Omental fat pad (tissue), 4 donors: ENCODE measurements around the gene PRDM16. TPM values are rescaled to one million over a fixed set of nuclear protein-coding genes. Genes with fewer than 3 reads are reported as not detected.

Experiments used
- ATAC-seq: fragments of 150-250 bp; one replicate; pipeline ENCODE4 v1.9.1; 2016; ENCODE audit warnings: mild to moderate bottlenecking, moderate library complexity; ENCODE audit not compliant: low FRiP score
- DNase-seq: peaks from one replicate; pipeline ENCODE4 v3.0.0-alpha.2; 2019; ENCODE audit warnings: low spot score
- total RNA-seq, 4 donors: library from RNA; depleted of rRNA; stranded (reverse); fragments of >200 nt; gene quantifications; one replicate each; pipeline ENCODE4 v1.1.0, GENCODE V29; 2016
- TF ChIP-seq, protein P1 (sequence below), 3 donors: fragments of 450-650 bp; IDR thresholded peaks; one replicate each; pipeline ENCODE4 v1.5.1; 2016 to 2017; ENCODE audit warnings: antibody characterized with exemption in 3 of 3, mild to moderate bottlenecking in 3 of 3, moderate library complexity in 2 of 3

Gene PRDM16
- total RNA-seq, 4 donors from 2014 or later, result 0.19 to 3.8 (median 1.8) TPM

DNA sequence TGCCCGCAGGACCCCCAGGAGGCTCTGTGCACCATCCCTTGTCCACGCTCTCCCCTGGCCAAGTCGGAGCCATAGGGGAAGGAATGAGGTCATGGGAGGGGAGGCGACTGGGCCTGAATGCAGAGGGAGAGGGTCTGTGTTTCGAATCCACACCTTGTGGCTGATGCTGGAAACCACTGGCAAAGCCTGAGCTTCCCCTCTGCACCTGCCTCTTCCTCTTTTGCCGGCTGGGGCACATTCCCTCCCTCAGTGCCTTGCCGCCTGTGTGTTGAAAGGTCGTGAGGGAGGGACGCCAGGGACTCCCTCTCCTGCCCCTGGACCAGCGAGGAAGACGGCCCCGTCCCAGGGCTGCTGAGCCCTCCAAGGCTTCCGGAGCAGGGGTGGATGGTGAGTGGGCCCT lies 27.3 kb downstream of the PRDM16 start:
- DNase-seq (no peak), ATAC-seq (no peak)
- TF ChIP-seq, protein P1, sequence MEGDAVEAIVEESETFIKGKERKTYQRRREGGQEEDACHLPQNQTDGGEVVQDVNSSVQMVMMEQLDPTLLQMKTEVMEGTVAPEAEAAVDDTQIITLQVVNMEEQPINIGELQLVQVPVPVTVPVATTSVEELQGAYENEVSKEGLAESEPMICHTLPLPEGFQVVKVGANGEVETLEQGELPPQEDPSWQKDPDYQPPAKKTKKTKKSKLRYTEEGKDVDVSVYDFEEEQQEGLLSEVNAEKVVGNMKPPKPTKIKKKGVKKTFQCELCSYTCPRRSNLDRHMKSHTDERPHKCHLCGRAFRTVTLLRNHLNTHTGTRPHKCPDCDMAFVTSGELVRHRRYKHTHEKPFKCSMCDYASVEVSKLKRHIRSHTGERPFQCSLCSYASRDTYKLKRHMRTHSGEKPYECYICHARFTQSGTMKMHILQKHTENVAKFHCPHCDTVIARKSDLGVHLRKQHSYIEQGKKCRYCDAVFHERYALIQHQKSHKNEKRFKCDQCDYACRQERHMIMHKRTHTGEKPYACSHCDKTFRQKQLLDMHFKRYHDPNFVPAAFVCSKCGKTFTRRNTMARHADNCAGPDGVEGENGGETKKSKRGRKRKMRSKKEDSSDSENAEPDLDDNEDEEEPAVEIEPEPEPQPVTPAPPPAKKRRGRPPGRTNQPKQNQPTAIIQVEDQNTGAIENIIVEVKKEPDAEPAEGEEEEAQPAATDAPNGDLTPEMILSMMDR (IDR thresholded peaks at IDR 0.05), result no peak

DNA sequence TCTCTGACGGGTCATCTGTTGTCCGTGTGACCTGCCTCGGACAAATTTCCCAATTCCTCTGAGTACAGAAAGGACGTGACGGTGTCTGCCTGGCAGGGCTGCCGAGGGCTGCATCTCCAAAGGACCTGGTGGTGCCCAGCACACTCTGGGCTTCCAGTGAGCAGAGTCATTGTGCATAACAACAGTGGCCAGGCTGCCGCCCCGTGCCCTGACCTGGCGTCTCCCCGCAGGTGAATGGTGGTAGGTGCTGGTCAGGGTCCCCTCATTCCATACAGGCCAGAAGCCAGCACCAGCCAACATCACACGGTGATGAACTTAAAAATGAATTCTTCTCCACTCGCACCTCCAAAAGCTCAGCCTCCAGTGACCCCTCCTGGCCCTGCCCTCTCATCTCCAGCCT lies 28.2 kb downstream of the PRDM16 start:
- ATAC-seq (no peak), DNase-seq (no peak)
- TF ChIP-seq, protein P1 (IDR thresholded peaks at IDR 0.05), result no peak

DNA sequence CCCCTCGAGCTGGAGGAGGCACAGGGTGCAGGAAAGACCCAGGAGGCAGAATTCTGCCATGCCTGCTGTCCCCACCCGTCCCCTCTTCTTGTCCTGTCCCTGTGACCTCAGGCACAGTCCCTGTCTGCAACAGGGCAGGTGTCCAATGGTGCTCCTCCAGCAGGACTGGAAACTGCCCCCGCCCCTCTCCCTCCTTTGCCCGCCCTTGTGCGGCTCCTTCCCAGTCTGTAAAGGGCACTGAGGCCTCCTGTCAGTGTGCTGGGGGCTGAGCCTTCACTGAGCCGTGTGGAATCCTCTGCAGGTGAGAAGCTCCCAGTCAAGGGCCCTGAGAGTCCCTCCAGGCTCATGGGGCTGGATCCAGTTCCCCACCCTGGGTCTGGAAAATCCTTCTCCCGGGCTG lies 28.9 kb downstream of the PRDM16 start:
- DNase-seq (no peak), ATAC-seq (no peak)
- TF ChIP-seq, protein P1 (IDR thresholded peaks at IDR 0.05), result no peak

DNA sequence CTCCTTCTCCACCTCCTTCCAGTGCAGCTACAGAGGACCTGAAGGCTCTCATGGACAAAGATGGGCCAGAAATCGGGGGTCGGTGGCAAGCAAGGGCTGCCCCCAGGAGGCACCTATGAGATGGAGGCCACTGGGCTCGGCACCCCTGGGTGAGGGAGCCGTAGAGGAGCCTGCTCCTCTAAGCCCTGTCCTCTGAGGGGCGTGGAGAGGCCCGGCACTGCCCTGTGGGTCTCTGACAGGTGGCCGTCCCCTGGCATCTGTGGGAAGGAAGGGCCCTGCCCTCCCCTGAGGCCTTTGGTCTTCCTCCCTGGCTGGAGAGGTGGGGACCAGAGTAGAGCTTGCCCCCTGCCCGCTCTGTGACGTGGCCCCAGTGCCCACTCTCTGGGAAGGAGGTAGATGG lies 30.9 kb downstream of the PRDM16 start:
- TF ChIP-seq, protein P1 (IDR thresholded peaks at IDR 0.05), result no peak
- ATAC-seq (no peak), DNase-seq (no peak)

DNA sequence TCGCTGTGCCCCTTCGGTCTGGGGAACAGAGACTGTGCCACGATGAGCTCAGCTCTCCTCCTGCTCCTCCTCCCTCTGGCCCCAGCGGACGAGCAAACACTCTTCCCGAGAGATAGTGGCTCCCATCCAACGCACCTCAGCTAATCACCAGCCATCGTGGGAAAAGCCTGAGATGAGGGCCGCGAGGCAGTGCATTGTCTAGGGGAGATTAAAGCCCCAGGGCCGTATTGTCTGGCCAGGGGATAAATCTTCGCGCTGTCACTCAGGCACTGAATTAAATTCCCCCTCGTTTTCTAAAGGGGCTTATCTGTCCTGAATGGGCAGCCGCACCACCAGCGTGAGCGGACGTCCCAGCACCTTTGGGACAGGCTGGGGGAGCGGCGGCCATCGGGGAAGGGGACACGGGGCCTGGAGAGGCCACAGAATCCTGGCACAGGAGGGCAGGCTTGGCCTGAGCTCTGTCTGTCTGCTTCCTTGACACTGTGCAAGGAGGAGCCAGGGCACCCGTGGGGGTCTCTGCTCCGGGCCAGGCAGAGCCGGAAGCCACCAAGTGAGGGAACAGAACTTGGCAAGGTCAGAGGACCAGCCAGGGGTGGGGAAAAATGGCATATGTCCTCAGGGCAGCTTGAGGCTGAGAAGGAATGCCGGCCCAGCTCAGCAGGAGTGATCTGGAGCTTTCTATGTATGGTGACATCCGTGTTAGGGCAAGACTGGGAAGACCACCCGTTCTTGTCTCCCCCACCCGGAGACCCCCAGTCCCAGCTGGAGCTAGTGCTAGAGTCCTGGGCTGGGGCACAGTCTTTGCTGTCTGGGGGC lies 32.3 kb downstream of the PRDM16 start:
- ATAC-seq, result no peak
- TF ChIP-seq, protein P1 (IDR thresholded peaks at IDR 0.05), result no peak
- DNase-seq, result no peak

DNA sequence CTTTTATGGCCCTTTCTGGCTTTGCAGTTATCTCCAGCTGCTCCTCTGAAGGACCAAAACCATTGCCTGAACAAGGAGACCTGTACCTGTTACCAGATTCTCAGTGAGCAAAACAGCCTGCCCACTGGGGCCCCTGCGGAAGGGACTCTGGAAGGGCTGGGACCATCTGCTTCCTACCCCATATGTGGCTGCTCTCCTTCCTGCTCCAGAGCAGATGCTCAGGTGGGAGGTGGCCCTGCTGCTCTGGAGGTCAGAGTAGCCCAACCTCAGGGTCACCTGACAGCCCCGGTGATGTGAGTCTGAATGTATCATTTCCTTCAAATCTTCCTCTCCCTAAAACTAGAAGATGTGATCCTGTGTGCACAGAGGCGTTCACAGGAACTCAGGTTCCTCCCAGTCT lies 33.6 kb downstream of the PRDM16 start:
- no peak for ATAC-seq
- TF ChIP-seq, protein P1 (IDR thresholded peaks at IDR 0.05), result no peak

More for the DNA sequence above, 33.6 kb downstream of the PRDM16 start:
- DNase-seq, result no peak
